ENCODE results near the gene CACNA1G. TPM values are rescaled to one million over a fixed set of nuclear protein-coding genes. Genes with fewer than 3 reads are reported as not detected.

Gene CACNA1G
- total and polyA plus RNA-seq, 2 donors (not counting 3 experiments of a cell fraction or from before 2014, with no cell fraction given) = not detected

- Histone ChIP-seq H3K4me1 (ENCODE audit: control insufficient read depth, extremely low read depth, insufficient read depth, low read length) (peaks cover 7% of the 10 kb centered on the region), H3K36me3 (ENCODE audit: control insufficient read depth in 2 of 2, extremely low read depth in 1 of 2, insufficient read depth in 2 of 2, low read length in 2 of 2) (no peaks in the 10 kb centered on the region), H2AFZ (ENCODE audit: low read depth, low read length) (no peak overlapping the region), H3K4me3 (replicated peaks in 1 of 3; ENCODE audit: insufficient read depth in 1 of 3, low read depth in 1 of 3, low read length in 3 of 3) (no peak overlapping the region), H3K27me3 (ENCODE audit: control insufficient read depth in 2 of 2, insufficient read depth in 2 of 2, low read length in 2 of 2) (peaks cover 54 to 64% of the 10 kb centered on the region in 2 experiments), H3K27ac (ENCODE audit: insufficient read depth, low read depth, low read length) (no peak overlapping the region), H3K9me1 (replicated peaks; ENCODE audit: control insufficient read depth, extremely low read depth, insufficient read depth, low read length) (no peaks in the 10 kb centered on the region), H3K9me3 (replicated peaks; ENCODE audit: control insufficient read depth, insufficient read depth, low read length) (no peaks in the 10 kb centered on the region), H3K79me2 (ENCODE audit: control insufficient read depth, insufficient read depth, low read length) (no peaks in the 10 kb centered on the region), H3K4me2 (ENCODE audit: insufficient read depth, low read length) (no peak overlapping the region), H3K9ac (replicated peaks; ENCODE audit: extremely low read depth, insufficient read depth, low read length) (no peak overlapping the region), H4K20me1 (replicated peaks; ENCODE audit: control insufficient read depth, extremely low read depth, insufficient read depth, low read length) (no peaks in the 10 kb centered on the region)
- no TSS peak for BruUV-seq (replicated peaks)
- TF ChIP-seq FOS (IDR thresholded peaks at IDR 0.05; ENCODE audit: borderline replicate concordance, insufficient read depth, low read length) (no peak), EZH2 (IDR thresholded peaks at IDR 0.05; ENCODE audit: borderline replicate concordance, low read depth, low read length, severe bottlenecking) (peak; percentile 70)
- no peak for FAIRE-seq
- dilution Hi-C loops (cut with MboI; ENCODE audit: extremely low pct_ligation_motif_present, low sequenced_read_pairs) = no loop called here
- no peak for DNase-seq (ENCODE audit: low read depth, low spot score)
- POLR2A ChIA-PET = no interaction called here
- CTCF ChIA-PET = interaction anchor here (0.7 to 2.4 kb wide), 6 partner anchors 12 to 64 kb away, joined by 3 to 14 read pairs (median 4); no protein-coding TSS in a partner anchor
- intact Hi-C loops (cut with micrococcal nuclease) = loop anchor here (5.0 kb wide), 2 partner anchors 40 to 55 kb away; no protein-coding TSS in a partner anchor
Measured at GRCh38 chr17:50562242-50563091, 2.0 kb downstream of the CACNA1G start.

- H3K36me3 ChIP-seq (ENCODE audit: control insufficient read depth in 2 of 2, extremely low read depth in 1 of 2, insufficient read depth in 2 of 2, low read length in 2 of 2) = no peaks in the 10 kb centered on the region
- dilution Hi-C loops (cut with MboI; ENCODE audit: extremely low pct_ligation_motif_present, low sequenced_read_pairs) (no loop called here), intact Hi-C loops (cut with micrococcal nuclease) (loop anchor here (5.0 kb wide), 2 partner anchors 39 to 54 kb away; no protein-coding TSS in a partner anchor)
- H3K79me2 ChIP-seq (ENCODE audit: control insufficient read depth, insufficient read depth, low read length) = no peaks in the 10 kb centered on the region
- H3K9me3 ChIP-seq (replicated peaks; ENCODE audit: control insufficient read depth, insufficient read depth, low read length) = no peaks in the 10 kb centered on the region
- ChIA-PET POLR2A (no interaction called here), CTCF (interaction anchor here (0.7 to 2.5 kb wide), 9 partner anchors 11 to 142 kb away, joined by 3 to 14 read pairs (median 5); no protein-coding TSS in a partner anchor)
- H3K27me3 ChIP-seq (ENCODE audit: control insufficient read depth in 2 of 2, insufficient read depth in 2 of 2, low read length in 2 of 2) = peaks cover 53 to 61% of the 10 kb centered on the region in 2 experiments
- no TSS peak for BruUV-seq (replicated peaks)
- TF ChIP-seq POLR2A (IDR thresholded peaks at IDR 0.05; ENCODE audit: low read depth, low read length) = no peak
- TF ChIP-seq GATA2 (IDR thresholded peaks at IDR 0.05; ENCODE audit: insufficient read depth, insufficient read length, low read depth, low read length) = no peak
- TF ChIP-seq CTCF (IDR thresholded peaks at IDR 0.05; ENCODE audit: extremely low read depth in 1 of 2, insufficient read depth in 1 of 2, low read depth in 1 of 2, low read length in 2 of 2) = no peak
- TF ChIP-seq MAX (IDR thresholded peaks at IDR 0.05; ENCODE audit: insufficient read depth, insufficient read length) = no peak
- TF ChIP-seq POLR2AphosphoS5 (IDR thresholded peaks at IDR 0.05; ENCODE audit: insufficient read depth, low read depth, low read length) = no peak
- no peak for TF ChIP-seq JUN (IDR thresholded peaks at IDR 0.05; ENCODE audit: borderline replicate concordance, insufficient read depth, insufficient read length, low read depth)
- no peak for TF ChIP-seq FOS (IDR thresholded peaks at IDR 0.05; ENCODE audit: borderline replicate concordance, insufficient read depth, low read length)
- no peak for TF ChIP-seq EZH2 (IDR thresholded peaks at IDR 0.05; ENCODE audit: borderline replicate concordance, low read depth, low read length, severe bottlenecking)
- TF ChIP-seq MYC (IDR thresholded peaks at IDR 0.05; ENCODE audit: low read depth, low read length) = no peak
- no peak for FAIRE-seq
- H3K9ac ChIP-seq (replicated peaks; ENCODE audit: extremely low read depth, insufficient read depth, low read length) = no peak overlapping the region
- H3K9me1 ChIP-seq (replicated peaks; ENCODE audit: control insufficient read depth, extremely low read depth, insufficient read depth, low read length) = no peaks in the 10 kb centered on the region
- no peak overlapping the region for H3K27ac ChIP-seq (ENCODE audit: insufficient read depth, low read depth, low read length)
- H3K4me1 ChIP-seq (ENCODE audit: control insufficient read depth, extremely low read depth, insufficient read depth, low read length) = peaks cover 7% of the 10 kb centered on the region
- H4K20me1 ChIP-seq (replicated peaks; ENCODE audit: control insufficient read depth, extremely low read depth, insufficient read depth, low read length) = no peaks in the 10 kb centered on the region
- no peak for DNase-seq (ENCODE audit: low read depth, low spot score)
- H3K4me3 ChIP-seq (replicated peaks in 1 of 3; ENCODE audit: insufficient read depth in 1 of 3, low read depth in 1 of 3, low read length in 3 of 3) = no peak overlapping the region
- no peak overlapping the region for H2AFZ ChIP-seq (ENCODE audit: low read depth, low read length)
- H3K4me2 ChIP-seq (ENCODE audit: insufficient read depth, low read length) = no peak overlapping the region
Measured at GRCh38 chr17:50563092-50563511, 2.6 kb downstream of the CACNA1G start.

Data from endothelial cell of umbilical vein (primary cell).